CD4-positive, alpha-beta T cell treated with Interleukin-4 for 1 hour (primary cell): ENCODE data around the gene ANGPTL8.

Experiments used
- DNase-seq, 2 donors: peaks; one replicate each; pipeline ENCODE4 v3.0.0-alpha.2; 2020 to 2022

ANGPTL8 gene

DNA sequence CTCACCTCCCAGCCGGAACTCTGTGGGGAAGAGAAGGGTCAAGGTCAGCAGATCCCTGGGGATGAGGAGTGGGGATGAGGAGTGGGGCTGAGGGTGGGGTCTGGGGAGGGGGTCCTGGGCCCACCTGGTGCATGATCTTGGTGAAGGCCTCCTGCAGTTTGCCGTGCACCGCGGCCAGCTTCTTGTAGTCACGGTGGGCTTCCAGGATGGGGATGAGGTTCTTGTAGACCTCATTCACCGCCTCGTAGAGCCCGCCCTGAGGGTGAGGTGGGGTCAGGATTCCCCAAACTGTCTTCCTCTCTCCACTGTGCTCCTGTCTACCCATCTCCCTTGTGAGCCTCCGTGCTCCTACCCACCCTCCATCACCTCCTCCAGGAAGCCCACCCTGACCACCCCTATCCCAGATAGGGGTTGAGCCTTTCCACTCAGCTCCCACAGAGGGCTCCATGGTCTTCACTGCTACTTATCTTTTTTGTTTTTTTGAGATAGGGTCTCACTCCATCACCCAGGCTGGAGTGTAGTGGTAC lies 35.3 kb upstream of the ANGPTL8 start:
- no peak for DNase-seq

DNA sequence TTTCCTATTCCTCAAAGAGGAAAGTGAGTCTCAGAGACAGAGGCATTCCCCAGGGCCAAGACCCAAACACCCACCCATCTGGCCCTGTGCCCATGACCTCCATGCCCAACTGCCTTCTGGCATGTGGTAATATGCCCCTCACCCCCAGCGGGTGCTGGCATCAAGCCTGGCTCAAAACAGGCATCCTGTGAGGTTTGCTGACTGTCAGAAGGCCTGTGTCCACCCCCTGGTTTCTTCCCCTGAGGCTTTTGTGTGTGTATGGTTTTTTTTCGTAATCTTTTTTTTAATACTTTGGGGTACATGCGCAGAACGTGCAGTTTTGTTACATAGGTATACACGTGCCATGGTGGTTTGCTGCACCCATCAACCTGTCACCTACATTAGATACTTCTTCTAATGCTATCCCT lies 34.5 kb upstream of the ANGPTL8 start:
- DNase-seq: no peak

DNA sequence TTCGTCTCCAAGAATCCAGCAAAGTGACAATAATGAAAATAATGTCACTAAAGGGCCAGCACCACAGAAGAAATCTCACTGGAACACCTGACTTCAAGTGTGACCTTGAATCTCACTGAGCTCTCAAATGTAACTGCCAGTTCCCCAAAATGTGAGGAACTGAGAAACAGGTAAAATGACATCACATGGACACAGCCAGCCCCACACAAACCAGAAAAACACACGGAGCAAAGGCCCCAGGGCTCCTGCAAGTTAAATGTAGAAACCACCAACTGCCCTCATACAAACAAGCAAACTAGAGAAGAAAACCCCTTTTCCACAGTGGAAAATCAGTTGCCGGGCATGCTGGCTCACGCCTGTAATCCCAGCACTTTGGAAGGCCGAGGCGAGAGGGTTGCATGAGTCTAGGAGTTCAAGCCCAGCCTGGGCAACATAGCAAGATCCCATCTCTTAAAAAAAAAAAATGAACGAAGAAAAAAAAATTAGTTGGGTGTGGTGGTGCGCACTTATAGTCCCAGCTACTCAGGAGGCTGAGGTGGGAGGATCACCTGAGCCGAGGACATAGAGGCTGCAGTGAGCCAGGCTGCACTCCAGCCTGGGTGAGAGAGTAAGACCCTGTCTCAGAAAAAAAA lies 33.4 kb upstream of the ANGPTL8 start:
- DNase-seq: no peak

DNA sequence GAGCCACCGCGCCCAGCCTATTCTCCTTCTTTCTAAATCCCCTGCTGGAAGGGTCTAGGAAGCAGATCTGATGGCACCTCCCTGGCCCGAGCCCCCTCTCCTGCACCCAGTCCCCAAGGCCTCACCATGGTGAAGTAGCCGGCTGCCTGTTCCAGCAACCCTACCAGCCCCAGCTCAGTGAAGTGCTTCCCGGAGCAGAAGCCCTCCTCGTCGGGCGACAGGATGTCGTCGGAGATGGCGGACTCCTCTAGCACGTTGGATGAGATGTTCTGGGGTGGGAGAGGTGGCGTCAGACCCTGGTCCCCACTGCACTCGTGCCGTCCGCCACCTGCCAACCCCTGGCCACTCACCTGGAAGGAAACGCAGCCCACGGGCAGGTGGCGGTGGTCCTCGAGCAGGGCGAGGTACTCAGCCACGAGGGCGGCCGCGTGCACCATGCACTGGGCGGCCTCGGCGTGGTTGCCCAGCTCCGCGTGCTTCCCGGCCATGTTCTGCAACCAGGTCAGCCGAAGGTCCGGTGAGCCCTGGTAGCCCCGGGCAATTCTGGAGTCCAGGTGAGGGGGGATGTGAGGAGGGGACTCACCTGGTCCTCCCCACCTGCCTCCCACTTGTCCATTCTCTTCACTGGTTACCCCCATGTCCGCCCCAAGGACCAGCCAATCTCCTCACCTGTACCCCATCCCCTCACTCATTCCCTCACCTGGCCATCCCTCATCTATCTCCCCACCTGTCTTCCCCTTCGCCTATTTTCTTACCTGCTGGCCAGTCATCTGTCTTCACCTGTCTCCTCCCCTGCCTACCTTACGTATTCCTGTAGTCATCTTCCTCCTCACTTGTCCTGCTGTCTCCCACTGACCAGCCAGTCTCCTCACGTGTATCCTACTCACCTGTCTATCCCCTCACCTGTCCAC lies 30.6 kb upstream of the ANGPTL8 start:
- DNase-seq: no peak

DNA sequence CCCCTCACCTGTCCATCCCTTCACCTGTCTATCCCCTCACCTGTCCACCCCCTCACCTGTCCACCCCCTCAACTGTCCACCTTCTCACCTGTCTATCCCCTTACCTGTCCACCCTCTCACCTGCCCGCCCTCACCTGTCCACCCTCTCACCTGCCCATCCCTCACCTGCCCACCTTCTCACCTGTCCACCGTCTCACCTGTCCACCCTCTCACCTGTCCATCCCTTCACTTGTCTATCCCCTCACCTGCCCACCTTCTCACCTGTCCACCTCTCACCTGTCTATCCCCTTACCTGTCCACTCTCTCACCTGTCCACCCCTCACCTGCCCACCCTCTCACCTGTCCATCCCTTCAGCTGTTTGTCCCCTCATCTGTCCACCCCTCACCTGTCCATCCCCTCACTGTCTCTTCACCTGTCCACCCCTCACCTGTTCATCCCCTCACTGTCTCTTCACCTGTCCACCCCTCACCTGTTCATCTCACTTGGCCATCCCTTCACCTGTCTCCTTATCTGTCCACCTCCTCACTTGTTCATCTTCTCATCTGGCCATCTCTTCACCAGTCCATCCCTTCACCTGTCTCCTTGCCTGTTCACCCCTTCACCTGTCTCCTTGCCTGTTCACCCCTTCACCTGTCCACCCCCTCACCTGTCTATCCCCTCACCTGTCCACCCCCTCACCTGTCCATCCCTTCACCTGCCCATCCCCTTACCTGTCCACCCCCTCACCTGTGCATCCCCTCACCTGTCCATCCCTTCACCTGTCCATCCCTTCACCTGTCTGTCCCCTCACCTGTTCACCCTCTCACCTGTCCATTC lies 29.4 kb upstream of the ANGPTL8 start:
- no peak for DNase-seq

DNA sequence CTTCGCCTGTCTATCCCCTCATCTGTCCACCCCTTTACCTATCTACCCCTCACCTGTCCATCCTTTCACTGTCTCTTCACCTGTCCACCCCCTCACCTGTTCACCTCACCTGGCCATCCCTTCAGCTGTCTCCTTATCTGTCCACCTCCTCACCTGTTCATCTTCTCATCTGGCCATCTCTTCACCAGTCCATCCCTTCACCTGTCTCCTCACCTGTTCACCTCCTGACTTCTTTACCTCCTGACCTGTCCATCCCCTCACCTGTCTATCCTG lies 28.8 kb upstream of the ANGPTL8 start:
- DNase-seq: no peak

DNA sequence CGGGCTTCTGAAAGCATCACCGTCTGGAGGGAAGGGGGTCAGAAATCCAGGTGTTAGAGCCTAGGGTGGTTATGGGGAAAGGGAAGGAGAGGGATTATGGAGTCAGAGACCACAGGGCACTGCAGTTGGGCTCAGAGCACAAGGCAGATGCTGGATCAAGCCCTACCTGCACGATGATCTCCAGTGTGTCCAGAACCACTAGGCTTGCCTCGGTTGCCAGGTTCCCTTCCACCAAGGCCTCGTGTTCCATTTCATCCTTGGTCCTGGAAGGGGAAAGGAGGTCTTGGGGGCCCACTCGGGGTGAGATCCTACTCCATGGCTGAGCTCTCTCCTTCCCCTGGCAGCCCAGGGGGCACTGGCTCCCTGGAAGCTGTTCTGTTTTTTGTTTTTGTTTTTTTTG lies 25.0 kb upstream of the ANGPTL8 start:
- DNase-seq: no peak

DNA sequence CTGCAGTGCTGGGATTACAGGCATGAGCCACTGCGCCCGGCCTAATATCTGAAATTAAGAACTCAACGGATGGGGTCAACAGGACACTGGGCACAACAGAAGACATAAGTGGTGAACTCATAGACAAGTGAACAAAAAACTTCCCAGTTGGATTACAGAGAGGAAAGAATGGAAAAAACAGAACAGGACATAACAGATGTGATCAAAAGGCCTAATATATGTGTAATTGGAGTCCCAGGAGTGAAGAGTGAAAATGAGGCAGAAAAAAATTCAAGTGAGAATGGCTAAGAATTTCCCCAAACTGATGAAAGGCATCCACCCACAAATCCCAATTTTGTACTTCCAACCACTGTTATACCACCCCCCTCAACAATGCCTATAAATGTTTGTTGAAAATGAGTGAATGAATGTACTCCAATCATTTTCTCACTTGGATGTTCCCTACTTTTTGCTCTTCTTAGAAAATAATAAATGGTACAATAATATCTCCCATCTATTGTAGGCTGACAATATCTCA lies 18.3 kb upstream of the ANGPTL8 start:
- no peak for DNase-seq

DNA sequence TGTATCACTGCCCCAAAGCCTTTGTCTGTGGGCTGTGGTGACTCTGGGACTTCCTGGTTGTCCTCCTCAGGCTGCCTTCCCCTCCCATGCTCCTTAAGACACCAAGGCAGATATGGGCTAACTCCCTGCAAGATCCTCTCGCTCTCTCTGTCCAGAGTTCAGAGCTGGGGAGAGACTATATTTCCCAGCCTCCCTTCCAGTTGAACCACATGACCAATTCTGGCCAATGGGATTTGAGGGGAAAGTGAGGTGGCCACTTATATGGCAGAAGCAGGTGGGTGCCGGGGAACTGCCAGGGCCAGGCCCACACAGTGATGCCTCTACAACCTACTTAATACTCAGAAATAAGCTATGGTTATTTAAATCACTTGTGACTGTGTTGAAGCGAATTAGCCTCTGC lies 16.2 kb upstream of the ANGPTL8 start:
- DNase-seq: no peak

DNA sequence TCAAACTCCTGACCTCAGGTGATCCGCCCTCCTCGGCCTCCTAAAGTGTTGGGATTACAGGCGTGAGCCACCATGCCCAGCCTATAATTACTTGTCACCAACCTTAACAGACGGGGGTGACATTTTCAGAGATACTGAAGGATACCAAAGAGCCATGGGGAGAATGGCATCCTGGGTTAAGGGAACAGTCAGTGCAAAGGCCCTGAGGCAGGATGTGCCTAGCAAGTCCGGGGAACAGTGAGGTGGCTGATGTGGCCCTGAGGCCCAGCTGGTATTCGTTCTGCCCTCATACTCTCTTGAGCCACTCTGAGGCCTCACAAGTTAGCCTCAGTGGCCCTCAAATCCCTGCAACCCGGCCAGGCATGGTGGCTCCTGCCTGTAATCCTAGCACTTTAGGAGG lies 15.0 kb upstream of the ANGPTL8 start:
- DNase-seq: no peak

DNA sequence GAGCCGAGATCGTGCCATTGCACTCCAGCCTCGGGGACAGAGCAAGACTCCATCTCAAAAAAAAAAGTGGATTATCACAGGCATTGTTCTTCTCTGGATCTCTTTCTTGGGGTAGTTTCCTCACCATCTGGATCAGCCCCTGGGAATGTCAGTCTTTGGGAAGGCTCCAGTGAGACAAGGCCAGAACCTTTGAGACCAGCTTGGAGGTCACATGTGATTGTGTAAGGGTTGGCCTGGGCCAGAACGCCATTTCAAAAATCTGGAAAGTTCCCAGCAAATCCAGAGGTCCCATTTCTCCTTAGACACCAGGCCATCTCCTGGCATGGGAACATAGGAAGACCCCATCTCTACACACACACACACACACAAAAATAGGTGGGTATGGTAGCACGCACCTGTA lies 14.2 kb upstream of the ANGPTL8 start:
- DNase-seq: no peak

DNA sequence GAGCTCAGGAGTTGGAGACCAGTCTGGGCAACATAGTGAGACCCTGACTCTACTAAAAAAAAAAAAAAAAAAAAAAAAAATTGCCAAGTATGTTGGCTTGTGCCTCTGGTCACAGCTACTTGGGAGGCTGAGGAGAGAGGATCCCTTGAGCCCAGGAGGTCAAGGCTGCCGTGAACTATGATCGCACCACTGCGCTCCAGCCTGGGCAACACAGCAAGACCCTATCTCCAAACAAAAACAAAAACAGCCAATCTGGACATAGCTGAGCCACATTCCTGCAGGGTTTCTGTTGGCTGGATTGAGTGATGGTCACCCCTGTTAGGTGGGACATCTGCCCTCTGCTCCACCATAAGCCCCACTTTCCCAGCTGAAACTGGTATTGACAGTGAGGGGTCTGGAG lies 13.6 kb upstream of the ANGPTL8 start:
- no peak for DNase-seq

DNA sequence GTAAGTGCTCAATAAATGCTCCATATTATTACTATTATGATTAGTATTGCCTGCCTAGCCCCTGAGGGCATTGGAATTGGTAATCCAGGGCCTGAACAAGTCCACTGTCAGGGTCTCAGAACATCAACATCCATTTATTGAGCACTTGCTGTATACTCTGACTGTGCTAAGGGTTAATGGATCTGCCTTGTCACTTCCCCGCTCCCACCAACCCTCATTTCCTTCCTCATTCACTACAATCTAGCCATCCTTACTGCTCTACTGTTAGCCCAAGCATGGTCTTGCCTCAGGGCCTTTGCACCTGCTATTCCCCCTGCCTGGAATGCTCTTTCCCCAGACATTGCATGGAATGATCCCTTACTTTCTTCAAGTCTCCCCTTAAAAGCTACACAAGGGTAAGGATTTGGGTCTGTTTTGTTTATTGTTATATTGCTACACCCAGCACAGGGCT lies 12.7 kb upstream of the ANGPTL8 start:
- no peak for DNase-seq

DNA sequence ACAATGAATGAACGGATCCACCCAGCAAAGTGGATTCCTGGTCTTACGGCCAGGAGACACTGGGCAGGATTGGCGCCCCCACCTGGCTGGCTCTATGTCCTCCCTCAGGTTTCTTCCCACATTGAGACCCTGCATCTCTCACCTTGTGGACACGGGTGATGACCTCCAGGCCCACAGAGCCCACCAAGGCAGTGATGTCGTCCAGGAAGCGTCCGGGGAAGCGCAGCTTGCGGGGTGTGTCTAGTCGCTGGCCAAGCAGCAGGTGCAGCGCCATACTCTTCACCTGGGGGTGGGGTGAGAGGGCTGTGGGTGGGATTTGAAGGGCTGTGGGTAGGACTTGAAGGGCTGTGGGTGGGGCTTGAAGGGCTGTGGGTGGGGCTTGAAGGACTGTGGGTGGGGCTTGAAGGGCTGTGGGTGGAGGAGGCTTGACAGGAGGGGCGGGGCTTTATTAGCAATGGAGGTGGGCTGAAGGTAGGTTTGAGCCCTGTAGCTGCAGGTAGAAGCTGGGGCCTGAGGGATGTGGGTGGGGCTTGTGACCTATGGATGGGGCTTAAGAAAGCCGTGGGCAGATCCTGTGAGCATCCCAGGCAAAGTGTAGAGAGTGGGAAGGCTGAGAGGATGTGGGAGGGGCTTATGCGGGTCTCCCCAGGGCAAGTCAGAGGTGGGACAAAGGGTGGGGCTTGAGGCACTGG lies 12.1 kb upstream of the ANGPTL8 start:
- no peak for DNase-seq

DNA sequence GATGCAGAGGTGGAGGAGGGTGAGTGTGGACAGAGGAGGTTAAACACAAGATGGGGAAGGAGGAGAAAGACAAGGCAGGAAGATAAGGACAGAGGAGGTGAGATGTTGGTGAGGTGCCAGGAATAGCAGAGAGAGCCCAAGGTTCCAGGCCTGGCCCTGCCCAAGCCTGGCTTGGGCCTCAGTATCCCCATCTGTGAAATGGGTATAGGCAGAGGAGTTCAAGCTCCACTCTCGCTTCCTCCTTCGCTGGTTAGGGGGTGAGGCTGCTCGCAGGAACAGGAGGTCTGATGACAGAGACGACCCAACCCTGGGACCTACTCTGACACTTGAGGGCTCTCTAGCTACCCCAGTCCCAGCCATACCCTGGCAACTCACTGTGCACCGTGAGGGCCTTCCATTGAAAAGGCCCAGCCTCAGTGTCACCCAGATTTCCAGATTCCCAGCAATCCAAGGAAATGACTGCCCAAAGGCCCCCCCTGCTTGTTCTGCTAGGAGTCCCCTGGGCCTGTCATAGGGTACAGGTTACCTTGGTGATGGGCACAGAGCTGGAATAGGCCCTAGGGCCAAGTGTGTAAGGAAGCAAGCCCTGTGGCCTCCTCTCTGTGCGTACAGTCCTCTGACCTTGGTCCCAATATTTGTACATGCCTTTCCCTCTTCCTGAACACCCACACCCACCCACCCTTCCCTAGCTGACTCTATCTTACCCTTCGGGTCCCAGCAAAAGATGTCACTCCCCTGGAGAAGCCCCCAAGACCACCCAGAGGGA lies 8.6 kb upstream of the ANGPTL8 start:
- no peak for DNase-seq

DNA sequence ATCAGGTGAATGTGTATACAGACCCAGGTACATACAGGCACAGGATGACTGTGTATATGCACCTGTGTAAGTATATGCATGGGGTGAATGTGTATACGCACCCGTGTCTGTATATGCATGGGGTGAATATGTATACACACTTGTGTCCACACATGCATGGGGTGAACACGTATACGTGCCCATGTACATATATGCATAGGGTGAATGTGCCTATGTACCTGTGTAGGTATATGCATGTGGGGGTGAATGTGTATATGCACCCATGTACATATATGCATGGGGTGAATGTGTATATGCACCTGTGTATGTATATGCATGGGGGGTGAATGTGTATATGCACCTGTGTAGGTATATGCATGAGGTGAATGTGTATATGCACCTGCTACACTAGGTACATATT lies 6.9 kb upstream of the ANGPTL8 start:
- no peak for DNase-seq

DNA sequence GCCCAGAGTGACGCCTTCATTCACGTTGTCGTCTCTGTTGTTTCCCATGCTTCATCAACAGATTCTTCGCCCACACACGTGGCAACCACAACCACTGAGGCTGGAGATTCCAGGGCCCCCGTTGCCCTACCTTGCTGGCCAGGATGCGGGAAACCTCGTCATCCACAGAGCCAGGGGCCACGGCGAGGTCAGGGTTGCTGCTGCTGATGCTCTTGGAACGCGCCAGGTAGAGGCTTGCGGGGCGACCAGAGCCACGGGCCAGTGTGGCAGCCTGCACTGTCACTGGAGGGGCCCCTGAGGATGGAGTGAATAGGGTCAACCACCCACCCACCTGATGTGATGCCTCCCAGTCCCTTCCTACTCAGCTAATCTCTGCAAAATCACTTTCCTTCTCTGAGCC lies 6.3 kb upstream of the ANGPTL8 start:
- no peak for DNase-seq

DNA sequence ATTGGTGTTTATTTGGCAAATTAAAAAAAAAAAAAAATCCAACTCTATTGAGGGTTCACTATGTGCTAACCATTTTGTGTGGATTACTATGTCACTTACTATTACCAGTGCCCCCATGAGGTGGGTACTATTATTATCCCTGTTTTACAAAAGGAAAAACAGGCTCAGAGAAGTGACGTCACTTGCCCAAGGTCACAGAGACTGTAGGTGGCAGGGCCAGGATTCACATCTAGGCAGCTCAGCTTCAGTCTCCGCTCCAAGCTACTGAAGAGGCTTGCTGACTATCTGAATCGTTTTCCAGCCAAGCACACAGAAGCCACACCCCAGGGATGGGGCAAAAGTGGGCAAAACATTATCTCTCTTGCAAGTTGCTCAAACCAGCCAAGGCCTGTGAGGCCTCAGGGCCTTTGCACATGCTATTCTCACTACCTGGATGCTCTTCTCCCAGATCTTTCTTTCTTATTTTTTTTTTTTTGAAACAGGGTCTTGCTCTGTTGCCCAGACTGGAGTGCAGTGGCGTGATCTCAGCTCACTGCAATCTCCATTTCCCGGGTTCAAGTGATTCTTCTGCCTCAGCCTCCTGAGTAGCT lies 4.8 kb upstream of the ANGPTL8 start:
- no peak for DNase-seq

DNA sequence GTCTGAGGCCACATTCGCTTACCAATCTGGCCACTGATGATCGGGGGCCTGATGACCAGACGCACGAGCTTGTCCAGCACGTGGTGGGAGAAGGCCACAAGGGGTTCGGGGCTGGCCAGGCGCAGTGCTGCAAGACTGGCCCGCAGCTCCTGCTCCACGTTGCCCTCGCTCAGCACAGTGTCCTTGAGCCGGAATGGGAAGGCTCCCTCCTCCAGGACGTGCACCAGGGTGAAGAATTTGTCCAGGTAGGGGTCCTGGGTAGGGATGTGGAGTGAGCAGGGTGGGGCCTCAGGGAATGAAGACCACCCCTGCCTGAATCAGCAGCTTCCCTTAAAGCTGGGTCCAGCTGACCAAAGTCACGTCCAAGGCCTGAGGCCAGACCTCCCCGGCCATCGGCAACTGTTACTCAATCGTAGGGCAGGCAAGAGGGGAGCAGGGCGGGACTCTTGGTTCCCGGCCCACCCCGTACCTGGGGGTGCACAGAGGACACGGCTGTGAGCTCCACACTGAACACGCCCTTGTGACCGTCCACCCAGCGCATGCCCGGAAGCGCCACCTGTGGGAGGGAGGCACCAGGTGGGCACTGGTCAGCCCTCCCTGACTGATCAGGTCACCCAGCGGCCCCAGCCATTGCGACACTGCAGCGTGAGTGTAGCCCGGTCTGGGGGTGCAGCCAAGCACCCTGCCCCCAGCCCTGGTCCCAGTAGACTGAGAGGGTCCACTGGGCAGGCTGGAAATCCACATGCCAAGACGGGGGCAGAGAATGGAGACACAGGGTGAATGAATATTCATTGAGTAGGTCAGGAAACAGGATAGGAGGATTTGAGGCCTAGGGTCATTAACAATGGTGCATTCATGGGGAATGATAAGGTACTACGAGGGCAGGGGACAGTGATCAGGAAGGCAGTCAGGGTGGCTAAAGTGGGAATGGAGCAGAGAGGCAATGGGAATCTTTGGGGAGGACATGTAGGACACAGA lies 2.8 kb upstream of the ANGPTL8 start:
- no peak for DNase-seq

DNA sequence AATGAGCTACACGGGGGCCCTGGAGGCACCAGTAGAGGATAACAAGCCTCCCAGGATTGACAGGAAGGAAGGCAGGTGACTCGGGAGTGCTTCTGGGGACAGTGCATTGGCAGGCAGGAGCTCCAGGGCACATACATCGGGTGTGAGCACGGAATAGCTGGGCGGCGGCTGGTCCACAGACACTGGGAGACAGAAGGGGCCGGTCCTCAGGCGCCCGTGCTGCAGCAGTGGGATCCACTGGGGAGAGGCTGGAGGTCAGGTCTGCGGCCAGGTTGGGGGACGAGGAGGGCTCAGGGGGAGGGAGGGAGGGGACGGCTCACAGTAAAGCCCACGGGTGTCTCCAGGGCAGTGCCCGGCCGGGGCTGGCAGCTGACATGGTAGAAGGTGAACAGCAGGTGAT lies 2.1 kb upstream of the ANGPTL8 start:
- no peak for DNase-seq
